ENCODE results near the gene CDYL.

The CDYL gene

DNA sequence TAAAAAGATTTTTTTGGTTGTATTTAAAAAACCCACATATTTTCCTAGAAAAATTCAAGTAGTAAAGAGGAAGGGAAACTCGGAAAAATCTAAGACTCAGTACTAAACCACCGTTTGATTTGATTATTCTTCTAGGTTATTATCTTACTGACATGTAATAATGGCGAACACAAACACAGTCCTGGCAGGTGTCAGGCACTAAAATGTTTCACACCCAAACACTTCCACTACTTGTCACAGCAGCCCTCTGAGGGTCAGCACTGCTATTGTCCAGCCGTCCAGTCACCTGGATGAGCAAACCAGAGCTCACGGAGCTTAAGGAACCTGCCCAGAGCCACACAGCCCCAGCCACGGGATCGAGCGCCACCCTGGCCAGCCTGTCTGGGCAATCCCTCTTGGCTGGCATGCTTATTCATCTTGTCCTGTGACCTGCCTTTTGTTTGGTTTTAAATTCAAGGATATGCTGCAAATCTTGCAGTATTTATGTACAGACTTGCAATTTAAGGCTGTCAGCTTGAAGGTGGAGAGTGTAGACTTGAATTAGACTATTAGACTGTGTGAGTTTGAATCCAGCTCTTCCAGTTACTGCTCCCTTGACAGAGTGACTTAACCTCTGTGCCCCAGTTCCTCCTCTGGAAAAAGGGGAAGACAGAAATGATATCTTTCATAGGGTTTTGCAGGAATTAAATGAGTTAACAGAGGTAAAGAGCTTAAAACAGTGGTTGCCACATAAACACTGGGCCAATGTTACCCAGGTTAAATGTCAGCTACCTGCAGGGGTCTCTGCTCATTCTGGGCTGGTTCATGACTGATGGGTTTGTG lies 82.2 kb downstream of the CDYL start:
- no peak for TF ChIP-seq GATA3 (IDR thresholded peaks at IDR 0.05; ENCODE audit: low read depth, low read length)
- no peak for TF ChIP-seq GATA2 (IDR thresholded peaks at IDR 0.05; ENCODE audit: low read depth, low read length)

DNA sequence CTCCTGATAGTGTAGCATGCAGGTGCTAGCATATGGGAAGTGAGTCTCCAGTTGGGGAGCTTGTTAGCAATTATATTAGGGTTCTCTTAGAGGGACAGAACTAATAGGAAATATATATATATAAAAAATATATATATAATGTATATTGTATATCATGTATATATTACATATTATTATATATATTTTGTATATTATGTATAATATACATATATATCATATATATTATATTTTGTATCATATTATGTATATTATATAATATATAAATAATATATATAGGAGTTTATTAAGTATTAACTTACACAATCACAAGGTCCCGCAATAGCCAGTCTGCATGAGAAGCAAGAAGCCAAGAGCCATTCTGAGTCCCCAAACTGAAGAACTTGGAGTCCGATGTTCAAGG lies 84.2 kb downstream of the CDYL start:
- TF ChIP-seq GATA2 (IDR thresholded peaks at IDR 0.05; ENCODE audit: low read depth, low read length): no peak
- TF ChIP-seq GATA3 (IDR thresholded peaks at IDR 0.05; ENCODE audit: low read depth, low read length): no peak

DNA sequence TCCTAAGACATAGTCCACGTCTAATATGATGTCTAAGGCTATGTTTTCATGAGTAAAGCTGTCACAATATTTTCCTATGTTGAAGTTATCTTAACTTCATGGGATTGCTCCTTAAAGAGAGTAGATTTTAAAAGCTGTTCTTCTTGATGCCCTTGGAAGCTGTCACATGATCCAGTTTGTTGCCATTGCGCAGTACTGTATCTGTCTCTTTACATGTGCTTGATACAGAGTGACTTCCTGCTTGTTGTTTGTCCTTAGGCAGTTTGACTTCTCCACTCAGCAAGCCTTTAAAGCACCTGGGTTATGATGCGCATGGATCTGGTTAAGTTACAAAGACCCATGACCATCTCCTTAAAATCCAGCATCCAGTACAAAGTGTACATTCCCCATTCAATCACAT lies 85.4 kb downstream of the CDYL start:
- no peak for TF ChIP-seq GATA3 (IDR thresholded peaks at IDR 0.05; ENCODE audit: low read depth, low read length)
- TF ChIP-seq GATA2 (IDR thresholded peaks at IDR 0.05; ENCODE audit: low read depth, low read length): no peak

DNA sequence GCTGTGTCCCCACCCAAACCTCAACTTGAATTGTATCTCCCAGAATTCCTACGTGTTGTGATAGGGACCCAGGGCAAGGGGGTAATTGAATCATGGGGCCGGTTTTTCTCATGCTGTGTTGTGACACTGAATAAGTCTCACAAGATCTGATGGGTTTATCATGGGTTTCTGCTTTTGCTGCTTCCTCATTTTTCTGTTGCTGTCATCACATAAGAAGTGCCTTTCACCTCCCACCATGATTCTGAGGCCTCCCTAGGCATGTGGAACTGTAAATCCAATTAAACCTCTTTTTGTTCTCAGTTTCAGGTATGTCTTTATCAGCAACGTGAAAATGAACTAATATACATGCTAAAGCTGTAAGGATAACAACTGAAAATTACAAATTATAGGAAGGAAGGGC lies 88.3 kb downstream of the CDYL start:
- TF ChIP-seq GATA3 (IDR thresholded peaks at IDR 0.05; ENCODE audit: low read depth, low read length) (no peak), GATA2 (IDR thresholded peaks at IDR 0.05; ENCODE audit: low read depth, low read length) (no peak)

DNA sequence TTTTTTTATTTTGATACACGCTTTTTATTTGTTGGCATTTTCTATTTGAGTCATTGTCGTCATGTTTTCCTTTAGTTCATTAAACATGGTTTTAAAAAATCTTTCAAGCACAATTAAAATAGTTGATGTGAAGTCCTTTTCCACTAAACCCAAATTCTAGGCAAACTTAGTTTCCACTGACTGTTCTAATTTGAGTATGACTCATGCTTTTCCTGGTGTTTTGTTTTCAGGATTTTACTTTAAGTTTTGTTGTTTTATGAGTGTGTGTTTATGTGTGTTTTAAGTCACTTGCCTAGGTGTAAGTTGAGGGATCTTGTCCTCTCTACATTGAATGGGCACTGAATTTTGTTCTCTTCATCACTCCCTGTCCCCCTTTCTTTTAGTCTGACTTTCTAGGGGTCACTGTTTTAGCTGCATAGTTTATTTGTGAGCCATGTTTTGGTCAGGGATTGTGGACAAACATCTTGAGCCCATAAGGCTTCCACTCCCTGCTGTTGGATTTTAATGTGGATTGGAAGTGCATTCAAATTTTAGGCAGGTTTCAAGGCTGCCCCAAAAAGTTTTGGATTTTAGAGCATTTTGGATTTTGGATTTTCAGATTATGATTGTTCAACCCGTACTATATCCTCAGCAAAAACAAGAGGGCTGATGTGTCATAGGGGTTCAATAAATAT lies 94.8 kb downstream of the CDYL start:
- TF ChIP-seq GATA2 (IDR thresholded peaks at IDR 0.05; ENCODE audit: low read depth, low read length) (no peak), GATA3 (IDR thresholded peaks at IDR 0.05; ENCODE audit: low read depth, low read length) (no peak)

DNA sequence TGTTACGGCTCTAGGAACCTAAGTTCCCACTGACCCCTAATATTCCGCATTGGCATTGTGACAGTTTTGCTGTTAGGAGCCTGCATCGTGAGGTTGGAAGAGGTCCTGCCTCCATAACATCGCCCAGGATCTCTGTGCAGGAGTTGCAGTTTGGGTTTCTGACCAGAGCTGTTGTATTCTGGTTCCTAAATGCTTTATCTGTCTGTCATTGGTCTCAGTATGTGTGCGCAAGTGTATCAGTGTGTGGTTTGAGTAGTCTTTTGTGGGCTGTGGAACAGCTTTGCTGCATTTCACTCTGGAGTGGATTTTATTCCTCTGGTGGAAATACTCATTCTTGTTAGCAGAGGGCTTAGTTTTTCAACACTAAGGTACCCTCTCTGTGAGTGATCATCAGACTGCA lies 95.6 kb downstream of the CDYL start:
- TF ChIP-seq GATA3 (IDR thresholded peaks at IDR 0.05; ENCODE audit: low read depth, low read length) (no peak), GATA2 (IDR thresholded peaks at IDR 0.05; ENCODE audit: low read depth, low read length) (no peak)

DNA sequence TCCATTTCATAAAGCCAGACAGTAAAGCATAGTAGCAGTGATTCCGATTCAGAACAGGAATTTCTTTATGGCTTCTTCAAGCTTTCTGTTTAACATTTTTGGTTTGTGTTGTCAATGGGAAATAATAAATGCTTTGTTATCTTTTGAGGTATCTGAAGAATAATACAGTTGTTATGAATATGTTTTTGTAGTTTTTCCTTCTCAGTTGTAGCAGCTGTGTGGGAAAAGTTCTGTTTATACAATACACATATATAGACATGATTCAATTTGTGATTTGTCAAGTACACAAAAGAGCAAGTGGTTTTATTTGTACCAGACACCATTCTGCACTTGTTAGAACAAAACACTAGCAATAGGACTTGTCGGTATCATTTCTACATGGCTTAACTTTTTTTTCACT lies 96.6 kb downstream of the CDYL start:
- TF ChIP-seq GATA2 (IDR thresholded peaks at IDR 0.05; ENCODE audit: low read depth, low read length) (no peak), GATA3 (IDR thresholded peaks at IDR 0.05; ENCODE audit: low read depth, low read length) (no peak)

DNA sequence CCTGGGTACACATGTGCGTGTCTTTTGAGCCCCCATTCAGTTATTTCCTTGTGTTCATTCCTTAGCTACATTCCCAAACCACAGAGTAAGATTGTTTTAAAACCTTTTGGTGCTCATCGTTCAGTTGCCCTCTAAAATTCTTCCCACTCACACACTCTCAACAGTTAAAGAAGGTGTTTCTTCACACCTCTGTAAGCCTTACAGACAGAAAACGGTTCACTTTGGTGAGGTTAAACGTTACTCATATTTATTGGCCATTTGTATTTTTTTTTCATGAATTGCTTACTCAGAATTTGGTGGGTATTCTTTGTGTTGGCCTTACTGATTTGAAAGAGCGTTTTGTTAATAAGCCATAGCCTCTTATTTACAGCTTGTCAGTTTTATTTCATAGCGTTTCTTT lies 97.7 kb downstream of the CDYL start:
- TF ChIP-seq GATA2 (IDR thresholded peaks at IDR 0.05; ENCODE audit: low read depth, low read length): no peak
- TF ChIP-seq GATA3 (IDR thresholded peaks at IDR 0.05; ENCODE audit: low read depth, low read length): no peak

DNA sequence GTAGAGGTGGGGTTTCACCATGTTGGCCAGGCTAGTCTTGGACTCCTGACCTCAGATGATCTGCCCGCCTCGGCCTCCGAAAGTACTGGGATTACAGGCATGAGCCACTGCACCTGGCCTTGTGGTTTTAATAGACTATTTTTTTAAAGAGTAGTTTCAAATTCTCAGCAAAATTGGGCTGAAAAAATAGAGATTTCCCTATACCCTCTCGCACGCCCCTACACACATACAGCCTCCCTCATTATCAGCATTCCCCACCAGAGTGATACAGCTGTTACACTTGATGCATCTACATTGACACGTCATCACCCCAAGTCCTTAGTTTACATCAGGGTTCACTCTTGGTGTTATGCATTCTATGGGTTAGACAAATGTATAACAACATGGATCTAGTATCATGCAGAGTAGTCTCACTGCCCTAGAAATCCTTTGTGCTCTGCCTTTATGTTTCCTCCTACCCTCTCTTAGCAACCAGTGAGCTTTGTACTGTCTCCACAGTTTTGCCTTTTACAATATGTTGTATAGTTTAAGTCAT lies 103.6 kb downstream of the CDYL start:
- TF ChIP-seq GATA3 (IDR thresholded peaks at IDR 0.05; ENCODE audit: low read depth, low read length): no peak
- no peak for TF ChIP-seq GATA2 (IDR thresholded peaks at IDR 0.05; ENCODE audit: low read depth, low read length)

DNA sequence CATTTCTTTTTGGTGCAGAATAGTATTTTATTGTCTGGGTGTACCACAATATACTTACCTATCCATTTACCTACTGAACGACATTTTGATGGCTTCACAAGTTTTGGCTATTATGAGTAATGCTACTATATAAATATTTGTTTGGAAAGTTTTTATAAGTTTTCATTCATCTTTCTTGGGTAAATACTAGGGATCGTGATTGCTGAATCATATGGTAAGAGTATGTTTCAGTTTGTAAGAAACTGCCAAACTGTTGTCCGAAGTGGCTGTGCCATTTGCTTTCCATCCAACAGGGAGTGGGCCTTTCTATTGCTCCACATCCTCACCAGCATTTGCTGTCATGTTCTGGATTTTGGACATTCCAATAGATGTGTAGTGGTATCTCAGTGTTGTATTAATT lies 104.2 kb downstream of the CDYL start:
- TF ChIP-seq GATA3 (IDR thresholded peaks at IDR 0.05; ENCODE audit: low read depth, low read length) (no peak), GATA2 (IDR thresholded peaks at IDR 0.05; ENCODE audit: low read depth, low read length) (no peak)

DNA sequence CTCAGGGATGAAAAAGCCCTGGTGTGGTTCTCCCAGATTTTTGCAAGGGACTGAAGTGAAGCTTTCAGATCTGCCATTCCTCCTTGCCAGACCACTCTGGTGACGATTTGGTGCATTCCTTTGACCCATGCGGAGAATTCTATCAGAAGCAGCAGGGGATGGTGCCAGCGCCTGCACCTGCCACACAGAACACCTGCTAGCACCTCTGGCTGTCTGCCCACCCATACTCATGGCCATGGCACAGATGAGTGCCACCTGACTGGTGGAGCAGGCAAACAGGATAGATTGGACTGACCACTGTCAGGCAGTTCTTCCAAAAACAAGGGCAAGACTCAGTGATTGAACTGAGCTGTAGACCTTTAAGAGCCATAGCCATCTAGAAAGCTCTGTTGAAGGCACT lies 107.1 kb downstream of the CDYL start:
- TF ChIP-seq GATA3 (IDR thresholded peaks at IDR 0.05; ENCODE audit: low read depth, low read length) (no peak), GATA2 (IDR thresholded peaks at IDR 0.05; ENCODE audit: low read depth, low read length) (no peak)

DNA sequence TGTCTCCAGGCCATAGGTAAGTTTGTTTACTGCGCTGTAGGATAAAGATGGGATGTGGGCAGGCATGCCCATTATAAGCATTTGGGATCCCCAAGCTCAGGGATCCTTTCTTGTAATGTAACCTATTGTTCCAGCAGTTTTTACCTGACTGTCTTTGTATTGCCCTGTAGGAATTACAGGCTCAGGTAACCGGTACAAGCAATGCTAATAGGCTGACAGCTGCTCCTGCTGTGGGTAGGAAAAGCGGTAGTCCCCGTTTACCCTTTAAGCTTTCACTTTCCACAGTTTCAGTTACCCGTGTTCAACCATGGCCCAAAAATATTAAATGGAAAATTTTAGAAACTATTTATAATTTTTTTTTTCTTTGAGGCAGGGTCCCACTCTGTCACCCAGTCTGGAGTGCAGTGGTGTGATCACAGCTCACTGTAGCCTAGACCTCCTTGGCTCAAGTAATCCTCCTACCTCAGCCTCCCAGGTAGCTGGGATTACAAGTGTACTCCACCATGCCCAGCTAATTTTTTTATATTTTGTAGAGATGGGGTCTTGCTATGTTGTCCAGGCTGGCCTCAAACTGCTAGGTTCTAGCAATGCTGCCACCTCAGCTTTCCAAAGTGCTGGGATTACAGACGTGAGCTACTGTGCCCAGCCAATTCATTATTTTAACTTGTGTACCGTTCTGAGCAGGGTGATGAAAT lies 108.6 kb downstream of the CDYL start:
- no peak for TF ChIP-seq GATA2 (IDR thresholded peaks at IDR 0.05; ENCODE audit: low read depth, low read length)
- no peak for TF ChIP-seq GATA3 (IDR thresholded peaks at IDR 0.05; ENCODE audit: low read depth, low read length)

DNA sequence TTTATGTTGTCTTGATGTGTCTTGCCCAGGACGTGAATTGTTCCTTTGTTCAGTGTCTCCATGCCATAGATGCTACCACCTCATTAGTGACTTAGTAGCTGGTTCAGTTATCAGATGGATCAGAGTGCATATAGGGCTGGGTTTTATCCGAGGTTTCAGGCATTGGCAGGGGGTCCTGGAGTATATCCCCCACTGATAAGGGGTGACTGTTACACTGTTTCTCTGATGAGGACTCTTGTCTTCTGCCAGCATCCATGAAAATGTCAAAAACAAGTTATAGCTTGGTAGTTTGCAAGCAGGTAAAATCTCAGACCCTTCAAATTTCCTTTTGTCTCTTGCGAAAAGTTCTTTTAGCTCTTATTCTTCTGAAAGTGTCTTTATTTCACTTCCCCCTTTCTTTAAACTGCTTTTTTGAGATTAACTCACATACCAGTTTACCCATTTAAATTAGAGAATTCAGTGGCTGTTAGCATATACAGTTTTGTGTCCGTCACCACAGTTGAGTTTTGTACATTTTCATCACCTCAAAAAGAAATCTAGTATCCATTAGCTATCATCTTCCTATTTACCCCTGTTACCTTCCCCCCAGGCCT lies 109.2 kb downstream of the CDYL start:
- no peak for TF ChIP-seq GATA2 (IDR thresholded peaks at IDR 0.05; ENCODE audit: low read depth, low read length)
- TF ChIP-seq GATA3 (IDR thresholded peaks at IDR 0.05; ENCODE audit: low read depth, low read length): no peak

DNA sequence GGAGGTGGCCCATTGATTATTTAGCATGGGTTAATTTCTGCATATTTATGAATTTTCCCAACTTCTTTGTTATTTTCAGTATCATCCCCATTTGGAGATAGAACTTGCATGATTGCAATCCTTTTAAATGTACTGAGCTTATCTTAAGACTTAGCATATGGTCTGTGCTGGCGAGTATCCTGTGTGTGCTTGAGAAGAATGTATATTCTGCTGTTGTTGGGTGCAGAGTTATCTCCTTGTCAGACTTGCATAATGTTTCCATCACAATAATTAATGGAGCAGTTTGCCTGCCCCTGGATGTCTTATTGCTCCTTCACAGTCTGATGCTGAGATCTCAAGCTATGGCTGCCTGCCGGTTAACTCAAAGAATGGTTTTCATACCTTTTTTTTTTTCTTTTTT lies 112.6 kb downstream of the CDYL start:
- TF ChIP-seq GATA2 (IDR thresholded peaks at IDR 0.05; ENCODE audit: low read depth, low read length): no peak
- TF ChIP-seq GATA3 (IDR thresholded peaks at IDR 0.05; ENCODE audit: low read depth, low read length): no peak
